ENCODE data around the gene IGF1R.
"Not testable (repeated sequence)": the region's sequence is repeated elsewhere in the genome, so short reads cannot be mapped to it uniquely, and the experiment has no call there.

Gene IGF1R

DNA sequence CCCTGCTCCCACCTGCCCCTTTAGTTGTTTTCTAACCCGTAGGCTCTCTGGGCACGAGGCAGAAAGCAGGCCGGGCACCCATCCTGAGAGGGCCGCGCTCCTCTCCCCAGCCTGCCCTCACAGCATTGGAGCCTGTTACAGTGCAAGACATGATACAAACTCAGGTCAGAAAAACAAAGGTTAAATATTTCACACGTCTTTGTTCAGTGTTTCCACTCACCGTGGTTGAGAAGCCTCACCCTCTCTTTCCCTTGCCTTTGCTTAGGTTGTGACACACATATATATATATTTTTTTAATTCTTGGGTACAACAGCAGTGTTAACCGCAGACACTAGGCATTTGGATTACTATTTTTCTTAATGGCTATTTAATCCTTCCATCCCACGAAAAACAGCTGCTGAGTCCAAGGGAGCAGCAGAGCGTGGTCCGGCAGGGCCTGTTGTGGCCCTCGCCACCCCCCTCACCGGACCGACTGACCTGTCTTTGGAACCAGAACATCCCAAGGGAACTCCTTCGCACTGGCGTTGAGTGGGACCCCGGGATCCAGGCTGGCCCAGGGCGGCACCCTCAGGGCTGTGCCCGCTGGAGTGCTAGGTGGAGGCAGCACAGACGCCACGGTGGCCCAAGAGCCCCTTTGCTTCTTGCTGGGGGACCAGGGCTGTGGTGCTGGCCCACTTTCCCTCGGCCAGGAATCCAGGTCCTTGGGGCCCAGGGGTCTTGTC, 310.7 kb downstream of the IGF1R start:
- WGBS (ENCODE audit: insufficient coverage, insufficient read length), result no CpG with 5 or more reads among the region's 22 CpGs
- Histone ChIP-seq H3K36me3 (ENCODE audit: control insufficient read depth, insufficient read depth, low read length) (peaks cover 35% of the 10 kb centered on the region), H3K9me3 (ENCODE audit: control insufficient read depth, insufficient read depth, low read length) (no peaks in the 10 kb centered on the region), H3K27me3 (ENCODE audit: control insufficient read depth, insufficient read depth, low read length) (no peaks in the 10 kb centered on the region), H3K4me3 (ENCODE audit: low read length) (no peak overlapping the region), H3K4me1 (ENCODE audit: control insufficient read depth, insufficient read depth, low read length) (no peaks in the 10 kb centered on the region), H3K27ac (ENCODE audit: low read length) (no peak overlapping the region)
- no peak for DNase-seq (ENCODE audit: low read depth, low spot score)

DNA sequence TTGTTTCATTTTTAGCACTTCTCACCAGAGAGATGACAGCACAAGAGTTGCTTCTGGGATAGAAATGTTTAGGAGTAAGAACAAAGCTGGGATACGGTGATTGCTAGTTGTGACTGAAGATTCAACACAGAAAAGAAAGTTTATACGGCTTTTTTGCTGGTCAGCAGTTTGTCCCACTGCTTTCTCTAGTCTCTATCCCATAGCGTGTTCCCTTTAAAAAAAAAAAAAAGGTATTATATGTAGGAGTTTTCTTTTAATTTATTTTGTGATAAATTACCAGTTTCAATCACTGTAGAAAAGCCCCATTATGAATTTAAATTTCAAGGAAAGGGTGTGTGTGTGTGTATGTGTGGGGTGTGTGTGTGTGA, 311.3 kb downstream of the IGF1R start:
- no peaks in the 10 kb centered on the region for H3K27me3 ChIP-seq (ENCODE audit: control insufficient read depth, insufficient read depth, low read length)
- WGBS (ENCODE audit: insufficient coverage, insufficient read length), result no CpG with 5 or more reads among the region's 3 CpGs
- no peak overlapping the region for H3K27ac ChIP-seq (ENCODE audit: low read length)
- no peak overlapping the region for H3K4me3 ChIP-seq (ENCODE audit: low read length)
- no peak for DNase-seq (ENCODE audit: low read depth, low spot score)
- no peaks in the 10 kb centered on the region for H3K4me1 ChIP-seq (ENCODE audit: control insufficient read depth, insufficient read depth, low read length)
- peaks cover 35% of the 10 kb centered on the region for H3K36me3 ChIP-seq (ENCODE audit: control insufficient read depth, insufficient read depth, low read length)
- no peaks in the 10 kb centered on the region for H3K9me3 ChIP-seq (ENCODE audit: control insufficient read depth, insufficient read depth, low read length)

DNA sequence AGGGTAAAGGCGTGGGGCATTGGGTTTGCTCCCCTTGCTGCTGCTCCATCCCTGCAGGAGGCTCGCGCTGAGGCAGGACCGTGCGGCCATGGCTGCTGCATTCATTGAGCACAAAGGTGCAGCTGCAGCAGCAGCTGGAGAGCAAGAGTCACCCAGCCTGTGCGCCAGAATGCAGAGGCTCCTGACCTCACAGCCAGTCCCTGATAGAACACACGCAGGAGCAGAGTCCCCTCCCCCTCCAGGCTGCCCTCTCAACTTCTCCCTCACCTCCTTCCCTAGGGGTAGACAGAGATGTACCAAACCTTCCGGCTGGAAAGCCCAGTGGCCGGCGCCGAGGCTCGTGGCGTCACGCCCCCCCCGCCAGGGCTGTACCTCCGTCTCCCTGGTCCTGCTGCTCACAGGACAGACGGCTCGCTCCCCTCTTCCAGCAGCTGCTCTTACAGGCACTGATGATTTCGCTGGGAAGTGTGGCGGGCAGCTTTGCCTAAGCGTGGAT, 312.3 kb downstream of the IGF1R start:
- no peak for DNase-seq (ENCODE audit: low read depth, low spot score)
- no peaks in the 10 kb centered on the region for H3K9me3 ChIP-seq (ENCODE audit: control insufficient read depth, insufficient read depth, low read length)
- no peak overlapping the region; the same call in 1 of the 2 replicates for H3K4me3 ChIP-seq (ENCODE audit: low read length)
- no peaks in the 10 kb centered on the region for H3K27me3 ChIP-seq (ENCODE audit: control insufficient read depth, insufficient read depth, low read length)
- no peak overlapping the region for H3K27ac ChIP-seq (ENCODE audit: low read length)
- WGBS (ENCODE audit: insufficient coverage, insufficient read length), result no CpG with 5 or more reads among the region's 21 CpGs
- peaks cover 35% of the 10 kb centered on the region for H3K36me3 ChIP-seq (ENCODE audit: control insufficient read depth, insufficient read depth, low read length)
- no peaks in the 10 kb centered on the region for H3K4me1 ChIP-seq (ENCODE audit: control insufficient read depth, insufficient read depth, low read length)

DNA sequence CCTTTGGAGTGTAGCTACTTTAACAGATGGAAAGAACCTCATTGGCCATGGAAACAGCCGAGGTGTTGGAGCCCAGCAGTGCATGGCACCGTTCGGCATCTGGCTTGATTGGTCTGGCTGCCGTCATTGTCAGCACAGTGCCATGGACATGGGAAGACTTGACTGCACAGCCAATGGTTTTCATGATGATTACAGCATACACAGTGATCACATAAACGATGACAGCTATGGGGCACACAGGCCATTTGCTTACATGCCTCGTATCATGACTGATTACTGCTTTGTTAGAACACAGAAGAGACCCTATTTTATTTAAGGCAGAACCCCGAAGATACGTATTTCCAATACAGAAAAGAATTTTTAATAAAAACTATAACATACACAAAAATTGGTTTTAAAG, 315.1 kb downstream of the IGF1R start:
- H3K27me3 ChIP-seq (ENCODE audit: control insufficient read depth, insufficient read depth, low read length), result no peaks in the 10 kb centered on the region
- WGBS (ENCODE audit: insufficient coverage, insufficient read length), result no CpG with 5 or more reads among the region's 8 CpGs
- H3K4me1 ChIP-seq (ENCODE audit: control insufficient read depth, insufficient read depth, low read length), result no peaks in the 10 kb centered on the region; the same call in 1 of the 2 replicates
- no peak overlapping the region for H3K27ac ChIP-seq (ENCODE audit: low read length)
- no peaks in the 10 kb centered on the region for H3K9me3 ChIP-seq (ENCODE audit: control insufficient read depth, insufficient read depth, low read length)
- no peak for DNase-seq (ENCODE audit: low read depth, low spot score)
- H3K4me3 ChIP-seq (ENCODE audit: low read length), result no peak overlapping the region
- H3K36me3 ChIP-seq (ENCODE audit: control insufficient read depth, insufficient read depth, low read length), result peaks cover 23% of the 10 kb centered on the region

DNA sequence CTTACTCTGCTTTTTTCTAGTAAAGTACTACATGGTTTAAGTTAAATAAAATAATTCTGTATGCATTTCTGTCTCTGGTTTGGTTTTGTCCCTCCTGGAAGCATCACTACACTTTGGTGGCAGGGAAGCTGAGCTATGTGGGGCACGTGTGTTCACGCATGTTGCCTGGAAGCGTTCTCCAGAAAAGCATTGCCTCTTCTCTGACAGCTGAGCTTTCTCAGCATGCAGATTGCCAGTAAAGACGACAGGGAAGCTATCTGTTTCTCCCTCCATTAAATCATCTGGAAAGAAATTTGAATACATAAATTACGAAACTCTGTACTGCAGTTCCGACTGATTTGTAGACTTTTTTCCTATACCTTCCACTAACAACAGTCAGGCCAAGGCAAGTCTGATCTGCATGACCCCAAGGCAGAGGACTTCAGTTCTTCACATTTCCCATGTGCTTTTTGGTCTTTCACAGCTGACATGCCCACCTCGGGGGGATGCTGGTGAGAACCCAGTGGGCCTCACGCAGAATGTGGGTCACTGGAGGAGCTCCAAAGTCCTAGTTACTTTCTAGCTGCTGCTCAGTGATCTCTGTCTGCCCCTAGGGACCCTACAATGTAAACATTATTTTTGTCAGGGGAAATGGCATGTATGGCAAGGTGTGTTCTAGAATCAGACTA, 316.3 kb downstream of the IGF1R start:
- Histone ChIP-seq H3K9me3 (ENCODE audit: control insufficient read depth, insufficient read depth, low read length) (no peaks in the 10 kb centered on the region), H3K27me3 (ENCODE audit: control insufficient read depth, insufficient read depth, low read length) (no peaks in the 10 kb centered on the region), H3K27ac (ENCODE audit: low read length) (no peak overlapping the region), H3K4me3 (ENCODE audit: low read length) (no peak overlapping the region), H3K4me1 (ENCODE audit: control insufficient read depth, insufficient read depth, low read length) (no peaks in the 10 kb centered on the region; the same call in 1 of the 2 replicates), H3K36me3 (ENCODE audit: control insufficient read depth, insufficient read depth, low read length) (peaks cover 23% of the 10 kb centered on the region)
- no peak for DNase-seq (ENCODE audit: low read depth, low spot score)
- no CpG with 5 or more reads among the region's 8 CpGs for WGBS (ENCODE audit: insufficient coverage, insufficient read length)

DNA sequence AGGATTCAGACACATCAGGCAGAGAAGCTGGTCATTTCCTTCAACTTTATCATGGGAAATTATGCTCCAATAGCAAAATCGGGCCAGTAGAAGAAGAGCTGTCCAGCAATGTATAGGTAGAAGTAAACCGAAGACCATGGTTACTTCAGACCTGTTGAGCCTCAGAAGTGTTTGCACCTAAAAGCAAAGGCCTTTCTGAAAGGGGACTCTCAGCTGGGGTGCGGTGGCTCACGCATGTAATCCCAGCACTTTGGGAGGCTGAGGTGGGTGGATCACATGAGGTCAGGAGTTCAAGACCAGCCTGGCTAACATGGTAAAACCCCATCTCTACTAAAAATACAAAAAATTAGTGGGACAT, 316.8 kb downstream of the IGF1R start:
- not testable (repeated sequence) for H3K9me3 ChIP-seq (ENCODE audit: control insufficient read depth, insufficient read depth, low read length); H3K27ac ChIP-seq (ENCODE audit: low read length); H3K27me3 ChIP-seq (ENCODE audit: control insufficient read depth, insufficient read depth, low read length); H3K4me1 ChIP-seq (ENCODE audit: control insufficient read depth, insufficient read depth, low read length); DNase-seq (ENCODE audit: low read depth, low spot score); H3K4me3 ChIP-seq (ENCODE audit: low read length)
- H3K36me3 ChIP-seq (ENCODE audit: control insufficient read depth, insufficient read depth, low read length), result peaks cover 21% of the 10 kb centered on the region
- no CpG with 5 or more reads among the region's 4 CpGs for WGBS (ENCODE audit: insufficient coverage, insufficient read length)

- no peaks in the 10 kb centered on the region; the same call in 1 of the 2 replicates for H3K4me1 ChIP-seq (ENCODE audit: control insufficient read depth, insufficient read depth, low read length)
- no CpG with 5 or more reads among the region's 1 CpG for WGBS (ENCODE audit: insufficient coverage, insufficient read length)
- H3K27me3 ChIP-seq (ENCODE audit: control insufficient read depth, insufficient read depth, low read length), result no peaks in the 10 kb centered on the region
- peaks cover 16% of the 10 kb centered on the region for H3K36me3 ChIP-seq (ENCODE audit: control insufficient read depth, insufficient read depth, low read length)
- H3K4me3 ChIP-seq (ENCODE audit: low read length), result no peak overlapping the region
- DNase-seq (ENCODE audit: low read depth, low spot score), result no peak
- no peaks in the 10 kb centered on the region for H3K9me3 ChIP-seq (ENCODE audit: control insufficient read depth, insufficient read depth, low read length)
- H3K27ac ChIP-seq (ENCODE audit: low read length), result no peak overlapping the region
Observed at GRCh38 chr15:98965597-98965996, 317.3 kb downstream of the IGF1R start.

DNA sequence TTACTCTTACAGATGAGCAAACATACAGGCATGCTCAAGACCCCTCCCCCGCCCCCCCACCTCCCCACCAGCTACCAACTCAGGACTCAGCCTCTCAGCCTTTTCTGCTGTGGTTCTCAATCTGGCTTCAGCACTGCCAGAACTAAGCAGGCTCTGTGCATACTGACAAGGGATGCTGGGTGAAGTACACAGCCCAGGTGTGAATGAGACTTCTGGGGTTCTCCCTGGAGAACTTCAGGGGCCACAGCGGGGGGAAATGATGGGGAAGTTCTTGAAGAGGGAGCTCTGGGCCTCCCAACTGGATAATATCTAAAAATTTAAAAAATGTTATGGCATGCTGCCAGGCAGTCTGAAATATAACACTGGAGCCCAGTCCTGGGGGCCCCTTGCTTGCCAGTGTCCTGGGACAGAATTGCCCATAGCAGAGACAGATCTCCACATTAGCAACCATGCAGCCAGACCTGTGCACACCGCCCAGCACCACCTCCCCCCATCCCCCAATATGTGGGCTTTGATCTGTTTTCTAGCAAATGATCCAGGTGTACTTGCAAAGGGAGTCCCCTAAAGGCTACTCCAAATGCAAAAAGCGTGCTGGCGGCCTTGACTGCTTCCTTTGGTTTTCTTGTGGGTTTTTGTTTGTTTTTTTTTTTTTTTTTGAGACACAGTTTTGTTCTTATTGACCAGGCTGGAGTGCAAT, 317.9 kb downstream of the IGF1R start:
- no CpG with 5 or more reads among the region's 5 CpGs for WGBS (ENCODE audit: insufficient coverage, insufficient read length)
- no peaks in the 10 kb centered on the region for H3K9me3 ChIP-seq (ENCODE audit: control insufficient read depth, insufficient read depth, low read length)
- H3K27ac ChIP-seq (ENCODE audit: low read length), result no peak overlapping the region

GRCh38 chr15:98967096-98967495, 318.8 kb downstream of the IGF1R start:
- H3K9me3 ChIP-seq (ENCODE audit: control insufficient read depth, insufficient read depth, low read length), result no peaks in the 10 kb centered on the region
- WGBS (ENCODE audit: insufficient coverage, insufficient read length), result no CpG with 5 or more reads among the region's 5 CpGs
- no peak for DNase-seq (ENCODE audit: low read depth, low spot score)
- H3K4me3 ChIP-seq (ENCODE audit: low read length), result no peak overlapping the region
- H3K4me1 ChIP-seq (ENCODE audit: control insufficient read depth, insufficient read depth, low read length), result no peaks in the 10 kb centered on the region; the same call in 1 of the 2 replicates
- H3K27ac ChIP-seq (ENCODE audit: low read length), result no peak overlapping the region
- peaks cover 2% of the 10 kb centered on the region; the same call in 1 of the 2 replicates for H3K36me3 ChIP-seq (ENCODE audit: control insufficient read depth, insufficient read depth, low read length)
- H3K27me3 ChIP-seq (ENCODE audit: control insufficient read depth, insufficient read depth, low read length), result no peaks in the 10 kb centered on the region

More for the DNA sequence above, 317.9 kb downstream of the IGF1R start:
- H3K4me3 ChIP-seq (ENCODE audit: low read length), result no peak overlapping the region
- H3K4me1 ChIP-seq (ENCODE audit: control insufficient read depth, insufficient read depth, low read length), result no peaks in the 10 kb centered on the region; the same call in 1 of the 2 replicates
- H3K36me3 ChIP-seq (ENCODE audit: control insufficient read depth, insufficient read depth, low read length), result peaks cover 11% of the 10 kb centered on the region
- no peak for DNase-seq (ENCODE audit: low read depth, low spot score)
- no peaks in the 10 kb centered on the region for H3K27me3 ChIP-seq (ENCODE audit: control insufficient read depth, insufficient read depth, low read length)

- Histone ChIP-seq H3K36me3 (ENCODE audit: control insufficient read depth, insufficient read depth, low read length) (no peaks in the 10 kb centered on the region), H3K9me3 (ENCODE audit: control insufficient read depth, insufficient read depth, low read length) (no peaks in the 10 kb centered on the region), H3K27ac (ENCODE audit: low read length) (no peak overlapping the region), H3K4me1 (ENCODE audit: control insufficient read depth, insufficient read depth, low read length) (no peaks in the 10 kb centered on the region; the same call in 1 of the 2 replicates), H3K4me3 (ENCODE audit: low read length) (no peak overlapping the region), H3K27me3 (ENCODE audit: control insufficient read depth, insufficient read depth, low read length) (no peaks in the 10 kb centered on the region)
- no peak for DNase-seq (ENCODE audit: low read depth, low spot score)
- WGBS (ENCODE audit: insufficient coverage, insufficient read length), result no CpG with 5 or more reads among the region's 5 CpGs
Observed at GRCh38 chr15:98967916-98968315, 319.6 kb downstream of the IGF1R start.
